ENCODE data around the gene CASK.
A peak's percentile ranks its signal among the peaks of the same experiment; 100 is the strongest.

Gene CASK

GRCh38 chrX:41630091-41630490, 293.3 kb downstream of the CASK start:
- no peak overlapping the region for H3K4me3 ChIP-seq (ENCODE audit: low read length)
- no peak for TF ChIP-seq CTCF (IDR thresholded peaks at IDR 0.05; ENCODE audit: insufficient read depth, low read depth, low read length, missing control alignments)
- no peak for DNase-seq (ENCODE audit: low read depth)

- DNase-seq (ENCODE audit: low read depth) = no peak
- H3K4me3 ChIP-seq (ENCODE audit: low read length) = no peak overlapping the region
- no peak for TF ChIP-seq CTCF (IDR thresholded peaks at IDR 0.05; ENCODE audit: insufficient read depth, low read depth, low read length, missing control alignments)
These were observed 293.8 kb downstream of the CASK start for GRCh38 chrX:41629539-41629938.

GRCh38 chrX:41621222-41621723, 302.1 kb downstream of the CASK start:
- no peak overlapping the region for H3K4me3 ChIP-seq (ENCODE audit: low read length)
- DNase-seq (ENCODE audit: low read depth) = peak; percentile 24
- no peak for TF ChIP-seq CTCF (IDR thresholded peaks at IDR 0.05; ENCODE audit: insufficient read depth, low read depth, low read length, missing control alignments)

- no peak for DNase-seq (ENCODE audit: low read depth)
- no peak overlapping the region for H3K4me3 ChIP-seq (ENCODE audit: low read length)
- TF ChIP-seq CTCF (IDR thresholded peaks at IDR 0.05; ENCODE audit: insufficient read depth, low read depth, low read length, missing control alignments) = no peak
These were observed 304.1 kb downstream of the CASK start for GRCh38 chrX:41619221-41619620.

GRCh38 chrX:41616935-41617334, 306.4 kb downstream of the CASK start:
- TF ChIP-seq CTCF (IDR thresholded peaks at IDR 0.05; ENCODE audit: insufficient read depth, low read depth, low read length, missing control alignments) = no peak
- H3K4me3 ChIP-seq (ENCODE audit: low read length) = no peak overlapping the region
- DNase-seq (ENCODE audit: low read depth) = no peak

GRCh38 chrX:41616255-41616654, 307.1 kb downstream of the CASK start:
- H3K4me3 ChIP-seq (ENCODE audit: low read length) = no peak overlapping the region
- no peak for DNase-seq (ENCODE audit: low read depth)
- no peak for TF ChIP-seq CTCF (IDR thresholded peaks at IDR 0.05; ENCODE audit: insufficient read depth, low read depth, low read length, missing control alignments)

GRCh38 chrX:41608244-41608643, 315.1 kb downstream of the CASK start:
- no peak for DNase-seq (ENCODE audit: low read depth)
- no peak for TF ChIP-seq CTCF (IDR thresholded peaks at IDR 0.05; ENCODE audit: insufficient read depth, low read depth, low read length, missing control alignments)
- H3K4me3 ChIP-seq (ENCODE audit: low read length) = no peak overlapping the region
